Measurements from ENCODE around the gene METTL1.

METTL1 gene

DNA sequence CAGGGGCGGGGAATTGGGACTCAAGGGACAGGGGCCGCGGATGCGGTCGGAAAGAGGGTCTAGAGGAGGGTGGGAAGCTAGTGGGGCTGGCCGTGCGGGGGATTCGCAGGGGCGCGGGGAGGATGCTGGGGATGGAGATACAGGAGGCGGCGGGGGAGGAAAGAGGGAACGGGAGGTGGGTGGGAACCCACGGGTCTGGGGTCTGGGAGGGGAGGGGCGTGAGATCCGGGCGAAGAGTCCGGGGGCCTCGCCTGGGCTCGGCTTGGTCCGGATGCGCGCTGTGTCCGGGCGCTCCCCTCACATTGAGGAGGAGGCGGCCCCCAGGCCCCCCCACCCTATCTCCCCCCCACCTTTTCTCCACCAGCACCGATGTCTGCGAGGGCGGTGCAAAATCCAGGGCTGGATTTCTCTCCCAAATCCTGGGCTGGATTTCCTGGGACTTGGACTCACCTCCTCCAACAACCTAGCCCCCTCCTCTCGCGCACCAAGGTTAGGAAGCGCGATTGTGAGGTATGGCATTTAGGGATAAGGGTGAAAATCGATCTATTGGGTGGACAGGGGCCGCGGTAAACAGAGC lies 33.2 kb downstream of the METTL1 start, which contains the start of gene AGAP2:
AGAP2 (minus strand) TSS at position 82 of the 577 bp plus-strand sequence. CDS start 496 bp downstream, outside the sequence.
- TF ChIP-seq, protein P1, sequence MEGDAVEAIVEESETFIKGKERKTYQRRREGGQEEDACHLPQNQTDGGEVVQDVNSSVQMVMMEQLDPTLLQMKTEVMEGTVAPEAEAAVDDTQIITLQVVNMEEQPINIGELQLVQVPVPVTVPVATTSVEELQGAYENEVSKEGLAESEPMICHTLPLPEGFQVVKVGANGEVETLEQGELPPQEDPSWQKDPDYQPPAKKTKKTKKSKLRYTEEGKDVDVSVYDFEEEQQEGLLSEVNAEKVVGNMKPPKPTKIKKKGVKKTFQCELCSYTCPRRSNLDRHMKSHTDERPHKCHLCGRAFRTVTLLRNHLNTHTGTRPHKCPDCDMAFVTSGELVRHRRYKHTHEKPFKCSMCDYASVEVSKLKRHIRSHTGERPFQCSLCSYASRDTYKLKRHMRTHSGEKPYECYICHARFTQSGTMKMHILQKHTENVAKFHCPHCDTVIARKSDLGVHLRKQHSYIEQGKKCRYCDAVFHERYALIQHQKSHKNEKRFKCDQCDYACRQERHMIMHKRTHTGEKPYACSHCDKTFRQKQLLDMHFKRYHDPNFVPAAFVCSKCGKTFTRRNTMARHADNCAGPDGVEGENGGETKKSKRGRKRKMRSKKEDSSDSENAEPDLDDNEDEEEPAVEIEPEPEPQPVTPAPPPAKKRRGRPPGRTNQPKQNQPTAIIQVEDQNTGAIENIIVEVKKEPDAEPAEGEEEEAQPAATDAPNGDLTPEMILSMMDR (IDR thresholded peaks at IDR 0.05), result no peak

DNA sequence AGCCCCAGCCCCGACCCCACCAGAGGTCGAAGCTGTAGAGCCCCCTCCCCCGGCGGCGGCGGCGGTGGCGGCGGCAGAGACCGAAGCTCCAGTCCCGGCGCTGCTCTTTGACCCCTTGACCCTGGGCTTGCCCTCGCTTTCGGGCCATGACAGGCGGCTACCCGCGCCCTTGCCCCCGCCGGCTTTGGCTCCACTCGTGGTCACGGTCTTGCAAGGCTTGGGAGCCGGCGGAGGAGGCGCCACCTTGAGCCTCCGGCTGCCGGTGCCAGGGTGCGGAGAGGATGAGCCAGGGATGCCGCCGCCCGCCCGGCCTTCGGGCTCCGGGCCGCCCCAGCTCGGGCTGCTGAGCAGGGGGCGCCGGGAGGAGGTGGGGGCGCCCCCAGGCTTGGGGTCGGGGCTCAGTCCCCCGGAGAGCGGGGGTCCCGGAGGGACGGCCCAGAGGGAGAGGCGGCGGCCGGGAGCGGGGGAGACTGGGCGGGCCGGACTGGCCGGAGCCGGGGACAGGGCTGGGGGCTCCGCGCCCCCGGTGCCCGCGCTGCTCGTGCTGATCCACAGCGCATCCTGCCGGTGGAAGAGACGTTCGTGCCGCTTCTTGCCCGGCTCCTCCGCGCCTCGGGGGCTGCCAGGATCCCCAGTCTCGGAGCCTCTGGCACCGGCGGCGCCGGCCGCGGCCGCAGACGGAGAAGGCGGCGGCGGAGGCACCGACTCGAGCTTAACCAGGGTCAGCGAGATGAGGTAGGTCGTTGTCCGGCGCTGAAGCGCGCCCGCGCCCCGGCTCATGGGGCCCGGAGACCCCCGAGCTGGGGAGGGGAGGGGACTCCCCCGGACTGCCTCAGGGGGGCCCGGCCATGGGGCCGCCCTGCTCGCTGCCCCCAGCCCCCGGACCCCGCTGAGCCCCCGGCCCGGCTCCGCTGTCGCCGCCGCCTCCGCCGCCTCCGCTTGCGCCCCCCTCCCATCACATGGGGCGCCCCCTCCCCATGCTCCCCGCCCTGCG lies 34.1 kb downstream of the METTL1 start:
- TF ChIP-seq, protein P1 (IDR thresholded peaks at IDR 0.05), result peak; percentile 39

DNA sequence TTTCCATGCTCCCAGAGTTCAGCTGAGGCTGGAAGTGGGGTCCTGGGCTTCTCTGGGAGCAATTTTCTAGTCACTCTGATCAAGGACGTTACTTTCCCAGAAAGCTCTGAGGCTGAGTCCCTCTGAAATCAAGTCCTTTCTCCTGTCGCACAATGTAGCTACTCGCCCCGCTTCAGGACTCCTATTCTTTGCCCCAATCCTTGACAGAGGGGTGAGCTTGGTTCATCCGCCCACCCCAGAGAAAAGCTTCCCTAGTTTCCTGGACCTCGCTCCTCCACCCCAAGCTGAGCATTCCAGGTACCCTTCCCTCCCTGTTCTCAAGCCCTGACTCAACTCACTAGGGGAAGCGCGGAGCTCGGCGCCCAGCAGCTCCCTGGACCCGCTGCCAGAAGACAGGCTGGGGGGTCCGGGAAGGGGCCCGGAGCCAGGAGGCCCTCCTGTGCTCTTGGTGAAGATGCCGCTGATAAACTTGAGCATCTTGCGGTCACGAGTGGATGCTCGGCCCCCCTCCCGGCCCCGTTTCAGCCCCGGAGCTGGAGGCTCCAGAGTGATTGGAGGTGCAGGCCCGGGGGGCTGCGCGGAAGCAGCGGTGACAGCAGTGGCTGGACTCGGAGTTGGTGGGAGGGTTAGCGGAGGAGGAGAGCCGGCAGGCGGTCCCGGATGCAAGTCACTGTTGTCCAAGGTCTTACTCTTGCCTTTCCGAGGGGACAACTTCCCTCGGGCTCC lies 35.0 kb downstream of the METTL1 start:
- TF ChIP-seq, protein P1 (IDR thresholded peaks at IDR 0.05), result no peak

DNA sequence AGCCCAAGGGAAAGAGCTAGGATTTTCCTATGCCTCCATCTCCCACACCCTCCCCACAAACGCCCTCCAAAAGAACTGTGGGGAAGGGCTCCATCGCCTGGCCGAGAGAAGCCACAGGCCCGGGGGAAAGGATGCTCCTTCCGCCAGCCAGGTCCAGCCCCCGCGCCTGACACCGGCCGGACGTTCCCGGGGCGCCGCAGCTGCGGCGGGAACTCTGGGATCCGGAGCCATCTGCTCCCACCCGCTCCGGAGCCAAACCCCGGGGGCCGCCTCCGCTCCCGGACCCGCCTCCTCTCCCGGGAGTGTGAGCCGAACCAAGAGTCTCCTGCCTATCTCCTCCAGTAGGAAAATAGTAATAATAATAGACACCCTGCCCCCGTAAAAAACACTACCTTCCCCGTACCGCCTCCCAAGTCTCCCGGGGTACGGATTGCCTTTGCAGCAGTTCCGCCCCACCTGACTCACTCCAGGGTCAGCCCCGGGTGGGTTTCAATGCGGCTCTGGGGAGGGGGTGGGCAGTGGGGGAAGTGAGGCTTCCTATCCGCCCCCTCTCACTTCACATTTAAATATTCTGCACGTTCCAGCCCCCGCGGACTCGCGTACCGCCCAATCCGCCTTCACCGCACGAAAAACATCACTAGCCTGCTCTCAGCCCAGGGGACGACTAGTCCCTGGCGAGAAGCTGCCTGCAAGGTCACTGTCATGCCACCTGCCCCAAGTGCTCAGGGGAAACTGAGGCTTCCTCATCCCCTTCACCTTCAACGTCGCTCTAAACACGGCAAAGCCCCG lies 35.8 kb downstream of the METTL1 start:
- TF ChIP-seq, protein P1 (IDR thresholded peaks at IDR 0.05), result peak; percentile 27

DNA sequence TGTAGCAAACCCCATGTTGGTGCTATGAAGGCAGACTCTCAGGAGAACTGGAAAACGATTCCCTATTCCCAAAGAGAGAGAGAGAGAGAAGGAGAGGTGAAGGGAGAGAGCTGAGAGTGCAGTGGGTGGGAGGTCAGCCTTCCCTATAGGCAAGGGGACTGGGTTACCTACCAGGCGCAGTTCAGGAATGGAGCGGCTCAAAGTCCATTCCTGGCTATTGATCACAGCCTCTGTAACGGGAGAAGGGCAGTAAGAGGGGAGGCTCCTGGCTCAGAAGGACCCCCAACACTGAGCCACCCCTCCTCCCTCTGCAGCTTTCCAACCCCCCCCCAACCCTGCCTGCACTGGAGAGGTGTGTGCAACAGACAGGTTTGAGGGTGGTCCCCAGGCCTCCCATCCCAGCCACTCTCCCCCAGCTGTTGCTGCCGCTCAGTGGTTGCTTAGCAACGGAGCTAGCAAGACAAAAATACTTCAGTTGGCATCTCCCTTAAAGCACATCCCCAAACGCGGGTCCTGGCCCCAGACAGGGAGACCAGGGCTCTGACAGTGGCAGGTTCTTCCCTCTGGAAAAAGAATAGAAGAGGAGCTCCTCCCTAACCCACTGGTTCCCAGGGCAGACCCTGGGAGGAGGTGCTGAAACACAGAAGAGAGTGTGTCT lies 36.6 kb downstream of the METTL1 start:
- TF ChIP-seq, protein P1 (IDR thresholded peaks at IDR 0.05), result no peak

DNA sequence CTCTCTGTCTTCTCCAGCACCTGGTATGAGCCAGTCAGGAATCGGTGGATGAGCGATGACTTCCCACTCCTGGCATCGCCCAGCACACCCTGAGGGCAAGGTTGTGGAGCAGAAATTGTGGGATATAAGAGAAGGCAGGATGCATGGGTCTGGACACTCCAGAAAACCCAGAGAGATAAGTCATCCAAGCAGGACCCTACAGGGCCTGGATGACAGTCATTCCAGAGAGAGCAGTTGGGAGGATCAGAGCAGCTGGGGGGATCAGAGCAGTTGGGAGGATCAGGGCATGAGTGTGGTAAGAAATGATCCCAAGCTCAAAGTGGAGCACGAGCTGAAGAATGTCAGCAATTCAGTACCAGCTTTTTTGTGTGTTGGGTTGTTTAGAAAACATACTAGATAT lies 37.3 kb downstream of the METTL1 start:
- TF ChIP-seq, protein P1 (IDR thresholded peaks at IDR 0.05), result no peak
